ENCODE results near the gene ECEL1. TPM values are rescaled to one million over a fixed set of nuclear protein-coding genes. Genes with fewer than 3 reads are reported as not detected.
"Not testable (repeated sequence)": the region's sequence is repeated elsewhere in the genome, so short reads cannot be mapped to it uniquely, and the experiment has no call there.

Gene ECEL1
- polyA plus RNA-seq, 1 donor = 0.39 TPM

GRCh38 chr2:232440220-232441018, 47.2 kb downstream of the ECEL1 start:
- DNase-seq = peak; percentile 78

- no peak for DNase-seq
Measured at GRCh38 chr2:232439758-232440135, 47.9 kb downstream of the ECEL1 start.

GRCh38 chr2:232438951-232439757, 48.5 kb downstream of the ECEL1 start:
- DNase-seq = no peak

- no peak for DNase-seq
Measured at GRCh38 chr2:232438091-232438490, 49.5 kb downstream of the ECEL1 start.

GRCh38 chr2:232437195-232437571, 50.5 kb downstream of the ECEL1 start:
- DNase-seq = no peak

- no peak for DNase-seq
Measured at GRCh38 chr2:232436381-232437194, 51.0 kb downstream of the ECEL1 start.

GRCh38 chr2:232435805-232436204, 51.8 kb downstream of the ECEL1 start:
- no peak for DNase-seq

- no peak for DNase-seq
Measured at GRCh38 chr2:232435375-232435648, 52.3 kb downstream of the ECEL1 start.

- no peak for DNase-seq
Measured at GRCh38 chr2:232434563-232435374, 52.9 kb downstream of the ECEL1 start.

- DNase-seq = no peak
Measured at GRCh38 chr2:232434091-232434490, 53.5 kb downstream of the ECEL1 start.

GRCh38 chr2:232433622-232434021, 54.0 kb downstream of the ECEL1 start:
- not testable (repeated sequence) for DNase-seq

GRCh38 chr2:232432598-232433184, 54.9 kb downstream of the ECEL1 start:
- DNase-seq = no peak

GRCh38 chr2:232431705-232432590, 55.7 kb downstream of the ECEL1 start:
- no peak for DNase-seq

Other genes starting within 250 kb of the ECEL1 start
- gene ALPP, start 109.1 kb downstream of the ECEL1 start, polyA plus RNA-seq (ENCODE audit: insufficient read length) = not detected
- gene ALPG, start 81.0 kb downstream of the ECEL1 start, polyA plus RNA-seq (ENCODE audit: insufficient read length) = not detected
- not detected for gene ALPI, start 31.7 kb downstream of the ECEL1 start, polyA plus RNA-seq (ENCODE audit: insufficient read length)
- 2.2 TPM for gene PRSS56, start 32.6 kb upstream of the ECEL1 start, polyA plus RNA-seq (ENCODE audit: insufficient read length)
- 173 TPM for gene CHRND, start 38.3 kb upstream of the ECEL1 start, polyA plus RNA-seq (ENCODE audit: insufficient read length)
- gene CHRNG, start 51.9 kb upstream of the ECEL1 start, polyA plus RNA-seq (ENCODE audit: insufficient read length) = 167 TPM
- 6.7 TPM for gene TIGD1, start 62.7 kb upstream of the ECEL1 start, polyA plus RNA-seq (ENCODE audit: insufficient read length)
- gene EIF4E2, start 62.9 kb upstream of the ECEL1 start, polyA plus RNA-seq (ENCODE audit: insufficient read length) = 134 TPM
- 26.3 TPM for gene EFHD1, start 145.8 kb upstream of the ECEL1 start, polyA plus RNA-seq (ENCODE audit: insufficient read length)
- gene GIGYF2, start 209.5 kb upstream of the ECEL1 start, polyA plus RNA-seq (ENCODE audit: insufficient read length) = 41.3 TPM

All from hindlimb muscle (tissue), 1 donor.